Activated CD4-positive, CD25-positive, alpha-beta regulatory T cell (primary cell): ENCODE results near the gene DEXI.

ENCODE experiments used
- DNase-seq, 4 experiments: peaks; one replicate each; lab custom pipeline; 2025; lab: John Stamatoyannopoulos, UW

DEXI gene

DNA sequence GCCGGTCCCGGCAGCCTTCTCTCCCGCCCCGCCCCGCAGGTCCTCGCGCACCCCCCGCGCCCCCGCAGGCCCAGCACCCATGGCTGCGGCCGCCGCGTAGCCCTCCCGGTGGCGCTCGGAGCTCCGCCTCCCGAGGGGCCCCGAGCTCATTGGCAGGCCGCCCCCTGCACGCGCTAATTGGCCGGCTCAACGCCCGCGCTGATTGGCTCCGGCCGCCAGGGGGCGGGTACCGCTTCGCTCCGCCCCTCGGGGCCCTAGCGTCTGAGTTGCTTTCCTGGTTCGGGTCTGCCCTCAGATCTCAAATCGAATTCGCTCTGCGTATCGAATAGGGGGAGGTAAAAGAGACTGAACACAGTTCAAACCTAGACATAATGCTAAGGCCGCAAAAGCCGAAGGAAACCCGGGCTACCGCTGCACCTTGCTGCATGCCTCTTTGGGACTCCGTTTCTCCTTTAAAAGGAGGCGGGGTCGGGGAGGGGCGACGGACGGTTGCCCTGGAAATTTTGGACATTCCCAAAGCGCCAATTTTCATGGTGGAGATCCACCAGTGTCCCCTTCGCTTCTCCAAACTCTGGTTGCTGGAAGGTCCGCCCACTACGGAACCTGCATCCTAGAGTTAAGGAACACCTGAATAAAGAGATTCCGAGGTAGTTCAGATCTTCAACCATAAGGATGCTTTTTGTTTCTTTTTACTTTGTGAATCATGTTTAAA lies at the start of gene DEXI:
DEXI (minus strand) TSS at position 117 of the 712 bp plus-strand sequence. CDS start 463 bp downstream, outside the sequence.
- DNase-seq, result peak; percentile 88 to 93 (median 90)

DNA sequence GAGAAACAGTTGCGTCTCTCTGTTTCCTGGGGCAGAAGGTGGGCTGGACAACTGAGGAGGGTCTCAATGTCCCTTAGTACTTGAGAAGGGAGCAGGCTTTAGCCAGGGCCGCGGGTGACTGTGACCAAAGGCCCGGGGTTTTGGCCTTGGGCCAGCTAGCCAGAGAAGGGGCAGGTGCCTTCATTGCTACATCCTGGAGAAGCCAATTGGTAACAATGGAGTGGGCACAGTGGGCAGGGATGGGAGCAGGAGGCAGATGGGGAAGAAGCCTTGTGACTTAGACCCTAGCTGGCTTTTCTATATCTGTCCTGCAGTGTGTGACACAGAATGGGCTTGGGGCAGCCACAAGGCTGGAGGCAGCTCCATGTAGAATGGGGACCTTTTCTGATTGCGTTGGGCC lies 48.1 kb upstream of the DEXI start:
- no peak for DNase-seq

GRCh38 chr16:10989559-10989958 lies 47.3 kb upstream of the DEXI start:
- no peak for DNase-seq

DNA sequence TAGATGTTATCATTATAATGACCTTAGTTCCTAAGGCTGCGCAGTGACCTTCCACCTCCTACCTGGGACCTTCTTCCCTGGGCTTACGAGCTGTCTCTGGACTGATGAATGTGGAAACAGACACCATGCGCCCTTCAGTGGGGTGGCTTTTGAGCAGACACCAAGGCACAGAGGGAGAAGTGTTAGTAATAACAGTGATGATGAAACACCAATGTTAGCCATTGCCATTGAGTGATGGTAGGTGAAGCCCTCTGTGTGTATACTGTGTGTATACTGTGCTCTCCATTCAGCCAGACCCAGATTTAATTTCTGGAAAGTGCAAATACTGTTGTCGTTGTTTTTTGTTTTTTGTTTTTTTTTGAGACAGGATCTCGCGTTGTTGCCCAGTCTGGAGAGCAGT lies 46.6 kb upstream of the DEXI start:
- no peak for DNase-seq

DNA sequence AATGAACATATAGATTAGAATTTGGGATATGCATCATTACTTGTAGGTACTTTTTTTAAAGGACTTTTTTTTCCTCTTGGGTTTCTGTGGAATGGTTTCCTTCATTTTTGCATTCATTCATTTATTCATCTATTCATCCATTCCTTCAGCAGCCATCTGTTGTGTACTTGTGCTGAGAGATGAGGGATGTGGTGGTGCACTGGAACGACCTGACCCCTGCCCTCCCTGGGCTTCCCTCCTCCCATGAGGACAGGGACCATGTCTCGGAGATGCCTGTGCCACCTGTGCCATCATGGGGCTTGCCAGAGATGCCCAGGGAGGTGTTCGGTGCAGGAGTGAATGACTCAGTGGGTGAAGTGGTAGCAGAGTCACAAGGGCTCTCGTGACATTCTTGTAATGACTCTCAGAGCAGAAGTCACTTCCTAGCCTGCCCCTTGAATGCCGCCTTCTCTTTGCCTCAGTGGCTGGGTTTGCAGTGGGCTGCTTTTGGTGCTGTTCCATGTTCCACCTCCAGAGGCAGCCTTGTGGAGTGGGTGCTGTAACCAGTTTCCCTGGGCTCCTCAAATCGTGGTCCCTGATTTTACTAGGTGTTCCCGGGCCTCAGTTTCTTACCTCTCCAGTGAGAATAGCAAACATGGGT lies 46.0 kb upstream of the DEXI start:
- DNase-seq, result peak in 3 of 4 experiments; percentile 15 to 60 (median 58)

- DNase-seq, result no peak
Measured at GRCh38 chr16:10987361-10988163, 45.3 kb upstream of the DEXI start.

GRCh38 chr16:10984509-10984908 lies 42.2 kb upstream of the DEXI start:
- DNase-seq, result no peak

- DNase-seq, result no peak
Measured at GRCh38 chr16:10983159-10983558, 40.9 kb upstream of the DEXI start.

DNA sequence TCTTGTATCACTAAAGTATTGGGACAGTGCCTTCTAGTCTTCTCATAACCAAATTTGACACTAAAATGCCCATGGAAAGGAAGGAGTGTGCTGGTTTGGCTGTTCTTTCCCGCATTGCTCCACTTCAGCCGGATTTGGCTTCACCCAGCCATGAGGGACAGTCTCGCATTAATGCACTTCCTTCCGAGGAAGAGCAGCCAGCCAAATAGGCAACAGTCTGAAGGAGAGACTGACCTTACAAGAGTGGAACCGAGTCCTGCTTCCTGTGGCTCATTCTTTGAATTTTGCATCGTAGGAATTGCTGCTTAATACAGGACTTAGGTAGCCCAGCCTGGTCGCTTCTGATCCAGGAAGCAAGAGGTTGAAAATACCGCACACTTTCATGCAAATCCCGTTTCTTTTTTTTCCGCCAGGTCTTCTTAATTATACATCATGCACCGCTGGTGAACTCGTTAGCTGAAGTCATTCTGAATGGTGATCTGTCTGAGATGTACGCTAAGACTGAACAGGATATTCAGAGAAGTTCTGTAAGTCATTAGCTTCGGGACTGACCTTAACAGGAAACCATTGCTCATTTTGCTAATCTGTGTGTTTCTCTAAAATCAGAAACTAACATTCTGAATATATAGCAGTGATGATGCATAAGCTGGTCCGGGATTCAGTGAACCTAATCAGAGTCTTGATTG lies 40.3 kb upstream of the DEXI start:
- DNase-seq, result no peak

GRCh38 chr16:10981697-10982216 lies 39.5 kb upstream of the DEXI start:
- peak in 3 of 4 experiments; percentile 9 to 28 (median 20) for DNase-seq

DNA sequence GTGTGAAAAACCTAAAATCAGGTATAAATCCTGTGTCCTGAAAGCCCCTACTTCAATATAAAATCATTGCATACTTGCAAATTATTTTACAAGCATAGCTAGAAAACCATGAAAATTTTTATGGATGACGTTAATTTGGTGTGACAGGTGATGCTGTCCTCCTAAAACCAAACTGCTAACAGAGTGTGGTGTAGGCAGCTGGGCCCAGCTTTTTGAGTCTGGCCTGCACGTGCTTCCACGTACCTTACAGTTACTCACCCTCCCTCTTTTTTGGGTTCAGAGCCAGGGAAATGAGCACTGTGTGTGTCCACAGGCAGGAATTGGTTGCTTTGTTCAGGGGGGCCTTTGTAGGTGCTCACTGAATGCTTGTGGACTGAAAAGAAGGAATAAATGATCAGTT lies 38.5 kb upstream of the DEXI start:
- DNase-seq, result no peak

DNA sequence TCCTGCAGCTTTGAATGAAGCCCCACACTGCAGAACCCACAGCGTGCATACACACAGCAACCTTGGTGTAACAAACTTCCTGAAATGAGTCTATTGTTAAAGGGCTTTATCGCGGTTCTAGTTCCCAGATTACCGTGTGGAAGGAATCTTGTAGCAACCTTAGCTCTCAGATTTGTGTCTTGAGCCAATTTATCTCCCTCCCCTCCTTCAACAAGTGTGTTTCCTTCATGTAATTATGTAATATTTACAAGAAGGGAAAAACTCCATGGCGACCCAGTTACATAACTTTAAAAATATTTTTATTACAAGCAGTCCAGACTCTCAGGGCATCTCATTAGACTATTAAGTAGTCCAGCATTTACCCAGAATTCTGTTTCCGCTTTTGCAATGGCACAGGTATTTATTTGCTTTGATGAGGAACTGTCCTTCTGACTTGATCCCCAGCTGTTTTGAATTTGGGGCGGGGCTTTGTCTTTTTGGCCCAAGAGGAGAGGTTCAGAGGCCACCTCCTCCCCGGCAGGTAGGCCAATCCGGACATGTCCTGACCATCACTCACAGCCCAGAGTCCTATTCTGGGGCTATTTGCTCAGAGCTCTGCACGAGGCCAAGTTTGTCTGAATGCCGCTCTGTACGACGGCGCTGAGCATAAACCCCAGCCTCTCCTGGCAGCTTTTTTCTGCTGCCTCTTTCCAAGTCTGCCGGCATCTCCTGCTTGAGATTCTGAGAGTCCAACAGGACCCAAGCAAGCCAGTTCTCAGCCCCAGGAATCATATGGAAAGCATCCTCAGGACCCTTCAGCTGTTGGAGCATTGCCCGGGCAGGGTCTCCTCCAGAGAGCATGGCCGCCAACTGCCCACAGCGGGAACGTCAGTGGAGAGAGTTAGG lies 37.7 kb upstream of the DEXI start:
- DNase-seq, result no peak

GRCh38 chr16:10978871-10979446 lies 36.7 kb upstream of the DEXI start:
- DNase-seq, result no peak

- DNase-seq, result no peak
Measured at GRCh38 chr16:10978124-10978523, 35.9 kb upstream of the DEXI start.

DNA sequence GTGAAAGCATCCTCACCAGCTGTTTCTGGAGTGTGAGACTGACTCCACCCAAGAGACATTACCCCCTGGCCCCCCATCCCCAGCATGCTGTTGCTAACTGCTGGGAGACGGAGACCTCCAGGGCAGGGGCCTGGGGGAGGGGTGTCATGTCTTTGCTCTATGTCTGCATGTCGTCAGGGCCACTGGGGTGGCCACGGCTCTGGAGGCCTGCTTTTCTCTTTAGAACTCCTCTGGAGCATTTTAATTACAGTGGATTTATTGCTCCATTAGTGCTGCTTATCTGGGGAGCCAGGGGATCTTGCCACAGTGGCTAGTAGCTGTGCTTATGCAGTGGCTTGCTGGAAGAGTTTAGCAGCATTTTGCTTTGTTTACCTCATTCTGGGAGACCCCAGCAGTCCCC lies 34.4 kb upstream of the DEXI start:
- no peak for DNase-seq

DNA sequence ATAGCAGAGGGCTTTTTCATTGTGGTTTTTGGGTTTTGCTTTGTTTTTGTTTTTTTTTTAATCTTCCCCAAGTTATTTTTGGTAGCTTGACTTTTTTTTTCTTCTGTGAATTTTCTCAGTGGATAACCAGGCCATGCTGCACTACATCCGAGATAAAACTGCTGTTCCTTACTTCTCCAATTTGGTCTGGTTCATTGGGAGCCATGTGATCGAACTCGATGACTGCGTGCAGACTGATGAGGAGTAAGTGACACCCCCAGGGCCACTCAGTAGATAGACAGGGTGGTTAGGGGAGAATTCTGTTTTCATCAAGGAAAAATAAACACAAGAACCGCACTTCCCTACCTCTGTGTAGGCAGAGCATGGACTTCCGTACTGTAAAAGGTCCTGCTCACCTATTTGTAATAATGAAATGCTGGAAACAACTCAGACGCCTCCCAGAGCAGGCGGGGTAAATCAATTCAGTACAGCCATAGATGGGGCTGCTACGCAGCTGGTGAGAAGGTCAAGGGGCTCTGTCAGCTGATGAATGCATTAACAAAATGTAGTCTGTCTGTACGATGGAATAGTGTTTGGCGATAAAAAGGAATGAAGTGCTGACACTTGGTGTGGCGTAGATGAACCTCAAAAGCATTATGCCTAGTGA lies 30.7 kb upstream of the DEXI start:
- DNase-seq, result no peak

- DNase-seq, result no peak
Measured at GRCh38 chr16:10972108-10972818, 30.0 kb upstream of the DEXI start.

DNA sequence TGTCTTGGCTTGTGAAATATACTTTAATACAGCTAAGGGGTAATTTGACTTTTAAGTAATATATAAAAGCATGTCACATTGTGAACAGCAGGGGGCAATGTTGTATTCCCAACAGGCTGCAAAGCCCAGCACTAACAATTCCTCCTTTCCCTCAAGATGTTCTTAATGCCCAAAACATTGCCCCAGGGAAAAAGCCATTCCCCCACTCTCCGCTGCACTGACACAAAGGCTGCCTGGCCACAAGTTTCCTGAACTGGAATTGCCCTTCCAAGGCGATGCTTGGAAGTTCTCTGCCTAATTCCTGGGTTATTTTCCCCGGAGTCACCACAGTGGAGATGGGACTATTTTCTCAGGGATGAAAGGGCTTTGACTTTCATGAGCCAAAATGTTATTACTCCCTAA lies 29.3 kb upstream of the DEXI start:
- DNase-seq, result no peak

GRCh38 chr16:10970065-10970464 lies 27.8 kb upstream of the DEXI start:
- DNase-seq, result no peak

DNA sequence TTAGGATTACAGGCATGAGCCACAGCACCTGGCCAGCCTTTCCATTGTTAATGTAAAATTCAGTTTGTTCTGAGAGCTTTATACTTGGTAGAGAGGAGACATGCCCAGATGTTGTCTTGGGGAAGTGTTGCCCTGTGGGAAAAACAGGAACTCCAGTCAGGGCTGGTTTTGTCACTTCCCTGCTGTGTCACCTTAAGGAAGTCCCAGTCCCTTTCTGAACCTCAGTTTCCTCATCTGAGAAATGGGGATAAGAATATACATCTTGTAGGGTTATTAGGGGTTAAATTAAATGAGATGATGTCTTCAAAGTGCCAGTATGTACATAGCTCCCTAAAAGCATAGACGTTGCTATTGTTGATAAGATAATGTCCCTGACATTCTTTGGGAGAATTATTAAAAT lies 27.3 kb upstream of the DEXI start:
- DNase-seq, result no peak
